ENCODE measurements around the gene PTPRN.

PTPRN gene

GRCh38 chr2:219286436-219287115 is 22.6 kb downstream of the PTPRN start:
- DNase-seq, result no peak

DNA sequence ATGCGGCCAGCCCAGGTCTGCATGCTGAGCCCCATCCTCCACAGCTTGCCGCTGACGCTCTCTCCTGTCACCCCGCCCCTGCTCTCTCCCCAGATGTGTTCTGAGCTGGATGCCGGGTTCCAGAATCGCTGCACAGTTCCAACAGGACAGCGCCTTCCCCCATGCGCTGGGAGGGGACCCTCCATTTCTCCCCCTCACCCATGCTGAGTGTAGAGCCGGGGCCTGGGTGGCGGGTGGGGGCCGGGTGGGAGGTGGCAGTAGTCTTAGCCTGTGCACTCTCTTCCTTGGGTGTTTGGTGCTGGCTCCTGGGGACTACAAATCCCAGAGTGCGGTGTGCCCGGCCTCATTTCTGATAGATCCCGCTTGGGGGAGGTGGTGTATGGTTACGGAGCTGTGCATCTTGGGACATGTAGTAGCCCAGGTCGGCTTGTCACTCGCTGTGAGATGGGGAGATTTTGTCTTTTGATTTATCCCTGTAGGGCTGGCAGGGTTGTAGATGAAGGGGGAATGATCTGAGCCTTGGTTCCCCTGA is 23.2 kb downstream of the PTPRN start:
- DNase-seq, result no peak

- DNase-seq, result no peak
Observed at GRCh38 chr2:219285373-219285735, 23.8 kb downstream of the PTPRN start.

- DNase-seq, result no peak
Observed at GRCh38 chr2:219284501-219285372, 24.5 kb downstream of the PTPRN start.

GRCh38 chr2:219282943-219283581 is 26.1 kb downstream of the PTPRN start:
- no peak for DNase-seq

DNA sequence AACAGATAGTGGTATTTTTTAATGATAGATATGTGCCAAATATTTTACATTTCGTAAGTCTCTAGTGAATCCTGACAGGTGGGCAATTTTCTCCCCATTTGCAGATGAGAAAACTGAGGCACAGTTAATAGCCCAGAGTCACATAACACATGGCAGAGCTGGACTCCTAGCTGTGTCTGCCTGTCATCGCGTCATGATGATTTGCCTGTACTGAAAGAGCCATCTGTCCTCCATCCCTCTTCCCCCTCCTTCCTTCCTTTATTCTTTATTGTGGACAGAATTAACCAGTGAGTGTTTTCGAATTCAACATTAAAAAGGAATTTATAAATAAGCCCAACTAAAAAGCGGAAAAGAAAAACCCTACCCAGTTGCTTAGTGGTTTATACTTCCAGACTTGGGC is 26.8 kb downstream of the PTPRN start:
- no peak for DNase-seq

GRCh38 chr2:219281588-219281987 is 27.6 kb downstream of the PTPRN start:
- DNase-seq, result no peak

GRCh38 chr2:219280651-219281050 is 28.6 kb downstream of the PTPRN start:
- DNase-seq, result no peak

DNA sequence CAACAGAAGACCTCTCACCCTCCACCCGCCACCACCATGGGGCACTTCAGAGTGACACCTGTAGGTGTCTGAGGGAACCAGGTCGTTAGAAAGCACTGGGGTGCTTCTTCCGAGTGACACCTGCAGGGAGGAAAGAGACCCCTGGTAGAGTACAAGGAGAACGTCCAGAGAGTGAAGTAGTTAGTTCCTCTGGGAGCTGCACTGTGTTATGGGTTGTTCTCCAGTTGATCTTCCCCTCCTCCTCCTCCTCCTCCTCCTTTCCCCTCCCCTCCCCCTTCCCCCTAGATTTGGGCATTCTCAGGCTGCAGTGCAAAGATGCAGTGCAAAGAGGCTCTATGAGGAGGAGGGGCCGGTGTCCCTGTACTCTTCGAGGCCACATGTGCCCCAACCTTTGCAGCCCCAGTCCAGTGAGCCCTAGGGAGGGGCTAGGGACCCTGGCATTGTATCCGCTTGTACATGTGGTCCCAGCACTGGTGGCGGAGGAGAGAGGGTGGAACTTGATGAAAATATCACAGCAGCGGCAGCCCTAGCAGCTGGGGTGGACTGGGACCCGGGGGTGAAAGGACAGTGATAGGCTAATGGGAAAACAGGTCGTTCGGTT is 29.2 kb downstream of the PTPRN start:
- no peak for DNase-seq

DNA sequence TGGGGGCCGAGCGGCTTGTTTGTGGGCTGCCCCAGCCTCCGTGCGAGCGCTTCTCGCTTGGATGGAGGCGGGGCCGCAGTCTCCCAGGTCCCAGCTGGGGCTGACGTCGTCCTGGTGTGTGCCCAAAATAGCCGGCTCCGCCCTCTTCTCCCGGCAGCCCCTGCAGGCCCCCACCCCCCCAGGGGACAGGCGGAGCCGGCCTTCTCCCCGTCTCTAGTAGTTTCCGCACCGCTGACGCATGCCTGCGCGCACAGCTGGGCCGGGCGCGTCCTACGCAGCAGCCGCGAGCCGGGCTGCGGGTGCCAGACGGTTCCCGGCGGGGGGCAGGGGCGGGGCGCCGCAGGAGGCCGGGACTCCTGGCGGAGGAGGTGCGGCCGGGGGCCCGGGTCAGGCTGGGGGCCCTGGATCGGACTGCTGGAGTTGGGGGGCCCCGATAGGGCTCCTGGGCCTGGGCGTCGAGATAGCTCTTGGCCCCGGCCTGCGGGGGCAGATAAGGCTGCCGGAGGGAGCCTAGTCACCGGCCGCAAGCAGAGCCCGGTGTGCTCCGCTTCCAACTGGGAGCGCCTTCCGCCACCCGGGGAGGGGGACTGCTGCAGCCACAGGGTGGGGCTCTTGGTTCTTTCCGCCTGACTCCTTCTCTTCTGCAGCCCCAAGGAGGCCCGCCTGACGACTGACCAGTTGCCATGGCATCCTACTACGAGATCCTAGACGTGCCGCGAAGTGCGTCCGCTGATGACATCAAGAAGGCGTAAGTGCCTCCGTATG is 29.9 kb downstream of the PTPRN start, which contains the start of gene DNAJB2:
Gene DNAJB2 (plus strand): TSS at position 216 of the 765 bp plus-strand sequence. CDS start 468 bp downstream, at position 684.
- peak; percentile 95 to 100 (median 99) for DNase-seq

DNA sequence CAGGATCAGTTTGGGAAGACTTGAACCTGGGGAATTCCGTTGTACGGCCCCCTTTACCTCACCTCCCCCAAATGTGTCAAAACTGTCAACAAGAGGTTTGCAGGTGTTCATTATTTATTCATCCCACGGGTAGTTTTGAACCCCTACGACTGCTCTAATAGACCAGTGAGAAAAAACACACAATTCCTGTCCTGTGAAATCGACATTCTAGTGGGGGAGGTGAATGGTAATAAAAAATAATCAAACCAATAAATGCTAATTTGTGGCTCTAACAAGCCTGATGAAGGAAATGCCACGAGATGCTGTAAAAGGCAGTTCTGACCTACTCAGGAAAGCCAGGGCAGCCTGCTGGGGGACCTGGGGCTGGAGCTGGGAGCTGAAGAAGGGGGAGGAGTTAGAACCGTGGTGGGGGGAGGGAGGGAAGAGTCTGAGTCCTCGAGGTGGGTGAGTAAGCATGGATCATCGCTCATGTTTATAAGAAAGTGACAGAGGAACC is 30.5 kb downstream of the PTPRN start:
- DNase-seq, result no peak

DNA sequence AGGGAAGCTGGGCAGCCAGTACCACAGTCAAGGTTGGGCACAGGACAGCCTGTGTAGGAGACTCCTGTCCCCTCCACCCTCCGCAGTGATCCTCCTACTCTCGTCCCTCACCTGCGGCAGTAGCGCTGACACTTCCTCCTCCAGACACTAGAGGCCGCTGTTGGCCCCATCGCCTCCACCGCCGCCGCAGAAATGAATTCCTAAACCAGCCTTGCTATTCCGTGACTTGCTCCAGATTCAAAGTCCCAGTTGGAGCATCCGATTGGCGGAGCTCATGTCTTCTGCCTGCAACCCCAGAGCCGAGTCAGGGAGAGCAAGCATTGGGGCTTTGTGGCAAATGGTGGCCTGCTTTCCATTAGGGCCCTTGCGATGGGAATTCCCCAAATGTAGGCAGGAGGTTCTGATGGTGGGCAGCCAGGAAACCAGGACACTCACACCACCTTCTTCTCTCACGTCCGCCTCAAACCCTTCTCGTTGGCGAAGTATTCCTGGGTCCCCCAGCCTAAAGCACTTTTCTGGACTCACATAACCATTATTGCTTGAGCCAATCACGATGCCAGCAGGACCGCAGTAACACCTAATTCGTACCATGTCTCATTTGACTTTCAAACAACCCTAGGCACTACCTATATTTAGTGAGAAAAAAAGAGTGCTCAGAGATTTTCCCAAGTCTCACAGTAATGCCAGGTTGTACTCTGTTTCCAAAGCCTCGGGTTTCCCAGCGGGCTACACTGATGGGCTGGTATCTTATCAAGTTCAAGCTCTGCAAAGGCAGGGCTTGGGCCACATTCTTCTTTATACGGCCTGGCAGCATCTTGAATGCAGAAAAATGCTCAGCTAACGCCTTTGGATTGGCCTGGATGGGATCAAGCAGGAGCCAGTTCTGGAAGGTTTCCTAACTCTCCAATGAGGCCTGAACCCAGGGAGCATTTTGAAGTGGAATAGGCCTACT is 31.2 kb downstream of the PTPRN start:
- peak; percentile 45 to 68 (median 63) for DNase-seq

- no peak for DNase-seq
Observed at GRCh38 chr2:219274361-219274921, 34.8 kb downstream of the PTPRN start.

DNA sequence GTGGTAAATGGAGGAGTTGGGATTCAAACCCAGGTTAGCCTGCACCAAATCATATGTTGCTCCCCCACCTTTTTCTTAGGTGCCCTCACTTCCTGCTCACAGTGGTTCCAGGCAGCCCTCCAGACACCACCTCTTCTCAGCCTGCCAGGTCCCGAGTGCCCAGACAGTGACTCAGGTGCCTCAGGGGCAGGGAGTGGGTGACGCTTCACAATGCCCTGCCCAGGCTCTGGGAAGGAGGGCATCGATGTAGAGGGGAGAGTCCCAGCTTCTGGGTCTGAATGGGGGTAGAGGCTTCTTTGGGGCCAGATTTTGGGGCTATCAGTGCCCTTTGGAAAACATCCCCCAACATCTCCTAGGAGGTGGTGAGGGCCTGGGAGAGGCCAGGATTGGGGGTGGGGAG is 35.3 kb downstream of the PTPRN start:
- no peak for DNase-seq

DNA sequence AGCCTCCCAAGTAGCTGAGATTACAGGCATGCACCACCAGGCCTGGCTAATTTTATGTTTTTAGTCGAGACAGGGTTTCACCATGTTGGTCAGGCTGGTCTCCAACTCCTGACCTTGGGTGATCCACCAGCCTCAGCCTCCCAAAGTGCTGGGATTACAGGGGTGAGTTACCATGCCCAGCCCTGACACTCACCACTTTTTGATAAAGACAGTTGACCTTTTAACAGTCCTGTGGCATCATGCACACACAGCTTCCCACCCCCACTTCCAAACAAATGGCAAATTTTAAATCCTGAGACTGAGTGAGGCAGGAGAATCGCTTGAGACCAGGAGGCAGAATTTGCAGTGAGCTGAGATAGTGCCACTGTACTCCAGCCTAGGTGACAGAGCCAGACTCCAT is 36.2 kb downstream of the PTPRN start:
- DNase-seq, result no peak

GRCh38 chr2:219272356-219272755 is 36.8 kb downstream of the PTPRN start:
- DNase-seq, result no peak

DNA sequence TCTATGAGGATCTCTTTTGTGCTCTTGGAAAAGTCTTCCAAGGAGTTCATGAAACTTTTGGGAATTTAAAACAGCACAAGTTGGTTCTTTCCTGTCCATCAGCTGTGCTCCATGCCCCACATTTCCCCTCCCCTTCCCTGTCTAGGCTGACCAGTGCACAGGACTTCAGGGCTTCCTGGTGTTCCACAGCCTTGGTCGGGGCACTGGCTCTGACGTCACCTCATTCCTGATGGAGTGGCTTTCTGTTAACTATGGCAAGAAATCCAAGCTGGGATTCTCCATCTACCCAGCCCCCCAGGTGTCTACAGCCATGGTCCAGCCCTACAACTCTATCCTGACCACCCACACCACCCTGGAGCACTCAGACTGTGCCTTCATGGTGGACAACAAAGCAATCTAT is 38.2 kb downstream of the PTPRN start:
- no peak for DNase-seq

DNA sequence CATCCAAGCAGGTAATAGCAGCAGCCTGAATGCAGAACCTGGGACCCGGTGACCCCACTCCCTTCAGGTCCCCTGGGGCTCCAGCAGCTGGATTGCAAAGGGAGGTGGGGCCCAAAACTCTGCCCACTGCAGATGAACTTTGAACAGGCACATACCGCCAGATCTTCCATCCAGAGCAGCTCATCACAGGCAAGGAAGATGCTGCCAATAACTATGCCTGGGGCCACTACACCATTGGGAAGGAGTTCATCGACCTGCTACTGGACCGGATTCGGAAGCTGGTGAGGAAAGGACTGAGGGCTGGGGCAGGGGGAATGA is 39.2 kb downstream of the PTPRN start:
- DNase-seq, result no peak

DNA sequence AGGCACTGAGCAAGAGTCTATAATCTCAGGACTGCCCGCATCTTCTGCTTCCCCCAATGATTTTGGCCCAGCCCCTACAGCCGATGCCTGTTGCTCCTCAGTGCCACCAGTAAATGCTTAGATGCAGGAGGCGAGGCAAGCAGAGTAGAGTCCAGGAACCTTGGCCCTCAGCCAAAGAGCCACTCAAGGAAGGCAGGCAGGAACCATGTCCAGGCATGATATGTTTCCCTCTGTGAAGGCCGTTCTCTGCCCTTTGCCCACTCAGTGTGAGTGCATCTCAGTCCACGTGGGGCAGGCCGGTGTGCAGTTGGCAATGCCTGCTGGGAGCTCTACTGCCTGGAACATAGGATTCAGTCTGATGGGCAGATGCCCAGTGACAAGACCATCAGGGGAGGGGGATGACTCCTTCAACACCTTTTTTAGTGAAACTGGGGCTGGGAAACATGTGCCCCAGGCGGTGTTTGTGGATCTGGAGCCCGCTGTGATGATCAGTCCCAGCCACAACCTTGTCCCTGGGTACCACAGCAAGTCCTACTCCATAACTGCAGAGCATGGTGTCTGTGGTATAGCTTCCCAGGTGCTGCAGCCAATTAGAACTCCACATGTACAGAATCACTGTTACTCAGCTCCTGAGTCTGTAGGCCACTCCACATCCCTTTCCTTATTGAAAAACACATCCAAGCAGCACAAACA is 39.7 kb downstream of the PTPRN start:
- no peak for DNase-seq

GRCh38 chr2:219268294-219268693 is 40.9 kb downstream of the PTPRN start:
- no peak for DNase-seq

All from T-helper 2 cell (primary cell).